HepG2 (cell line): ENCODE measurements around the gene VDAC2.

ENCODE experiments used
- BCL3 ChIP-seq: sonication (generic); formaldehyde crosslinking; IDR thresholded peaks from 2 replicates; pipeline ENCODE4 v1.5.1; 2020; ENCODE audit warnings: mild to moderate bottlenecking, missing genetic modification reagents, moderate library complexity
- EZH2 ChIP-seq: conservative IDR thresholded peaks from 2 replicates; pipeline ENCODE4 v1.6.1; 2012; ENCODE audit warnings: mild to moderate bottlenecking, low read depth, low read length, moderate library complexity
- ZSCAN30 ChIP-seq: sonication (generic); formaldehyde crosslinking; IDR thresholded peaks from 2 replicates; pipeline ENCODE4 v1.5.0; 2020; ENCODE audit warnings: mild to moderate bottlenecking, missing genetic modification reagents

- TF ChIP-seq BCL3 (CRISPR knock-in tag) (no peak), EZH2 (no peak), ZSCAN30 (no peak)
Observed at GRCh38 chr10:75202321-75203045, 8.1 kb upstream of the VDAC2 start.
